M059J (cell line): ENCODE data around the gene SLC4A4. TPM values are rescaled to one million over a fixed set of nuclear protein-coding genes. Genes with fewer than 3 reads are reported as not detected.

Experiments
- DNase-seq: peaks from one replicate; pipeline ENCODE4 v3.0.0-alpha.2; 2012; ENCODE audit warnings: low read depth
- total RNA-seq: library from RNA; depleted of rRNA; stranded (reverse); fragments of >200 nt; shearing (Covaris generic); gene quantifications from 2 replicates; pipeline ENCODE4 v1.2.3, GENCODE V29; 2014; rRNA removed

SLC4A4 gene
- total RNA-seq, result 2.8 and 3.4 TPM in 2 replicates

DNA sequence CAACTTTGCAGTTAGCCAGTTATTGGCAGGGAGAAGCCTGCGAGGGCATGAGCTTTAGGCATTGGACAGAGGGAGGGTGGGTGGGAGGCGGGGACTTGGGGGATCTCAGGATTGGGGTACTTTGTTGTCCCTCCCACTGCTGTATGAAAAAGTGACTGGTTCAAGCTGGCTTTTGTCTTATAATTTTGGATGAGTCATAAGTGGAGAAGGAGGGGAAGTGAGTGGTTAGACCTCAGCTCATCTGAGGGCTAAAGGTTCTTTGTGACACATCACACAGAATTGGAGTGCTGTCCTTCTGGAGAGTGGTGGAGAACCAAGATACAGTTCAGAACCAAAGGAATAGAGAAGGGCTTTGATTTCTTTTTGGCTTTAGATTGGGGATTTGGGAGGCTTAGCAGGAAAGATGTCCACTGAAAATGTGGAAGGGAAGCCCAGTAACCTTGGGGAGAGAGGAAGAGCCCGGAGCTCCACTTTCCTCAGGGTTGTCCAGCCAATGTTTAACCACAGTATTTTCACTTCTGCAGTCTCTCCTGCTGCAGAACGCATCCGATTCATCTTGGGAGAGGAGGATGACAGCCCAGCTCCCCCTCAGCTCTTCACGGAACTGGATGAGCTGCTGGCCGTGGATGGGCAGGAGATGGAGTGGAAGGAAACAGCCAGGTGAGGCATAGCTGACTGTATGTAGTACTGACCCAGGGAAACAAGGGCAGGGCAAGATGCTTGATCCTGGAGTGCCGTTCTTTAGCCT lies at the start of gene SLC4A4:
Gene SLC4A4 (plus strand): TSS at position 175 of the 748 bp plus-strand sequence.
- DNase-seq, result peak; percentile 88

DNA sequence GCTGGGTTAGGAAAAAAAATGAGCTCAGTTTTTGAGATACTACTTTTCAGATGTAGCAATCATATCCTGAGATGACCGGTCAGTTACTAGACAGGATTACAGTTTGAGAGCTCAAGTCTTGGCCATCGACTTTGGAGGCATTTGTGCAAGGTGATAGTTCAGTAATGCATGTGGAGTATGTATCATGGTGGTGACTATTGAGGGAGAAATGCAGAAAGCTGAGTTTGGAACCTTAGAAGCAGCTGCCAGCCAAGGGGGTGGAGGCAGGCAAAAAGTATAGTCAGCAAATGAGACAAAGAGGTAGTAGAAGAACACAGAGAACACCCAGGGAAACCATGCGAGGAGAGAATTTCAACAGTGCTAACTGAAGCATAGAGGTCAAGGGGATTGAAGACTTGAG lies 48.7 kb upstream of the SLC4A4 start:
- peak; percentile 59 for DNase-seq

DNA sequence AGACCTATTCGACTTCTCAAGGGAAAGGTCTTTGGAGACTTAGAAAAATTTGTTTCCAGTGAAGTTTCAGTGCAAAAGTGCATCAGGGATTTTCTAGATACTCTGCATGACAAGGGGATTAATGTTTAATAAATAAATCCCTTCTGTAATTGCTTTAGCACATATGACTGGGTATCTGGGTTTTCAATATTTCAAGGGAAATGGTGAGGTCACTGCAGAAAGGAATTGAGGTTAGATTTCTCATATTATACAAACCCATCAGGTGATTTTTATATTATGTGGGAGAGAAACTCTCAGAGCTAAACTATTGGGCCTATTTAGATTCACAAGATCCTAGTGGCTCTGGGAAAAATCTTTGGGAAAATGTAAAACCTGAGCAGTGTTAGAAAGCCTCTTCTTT lies 48.3 kb upstream of the SLC4A4 start:
- no peak for DNase-seq

DNA sequence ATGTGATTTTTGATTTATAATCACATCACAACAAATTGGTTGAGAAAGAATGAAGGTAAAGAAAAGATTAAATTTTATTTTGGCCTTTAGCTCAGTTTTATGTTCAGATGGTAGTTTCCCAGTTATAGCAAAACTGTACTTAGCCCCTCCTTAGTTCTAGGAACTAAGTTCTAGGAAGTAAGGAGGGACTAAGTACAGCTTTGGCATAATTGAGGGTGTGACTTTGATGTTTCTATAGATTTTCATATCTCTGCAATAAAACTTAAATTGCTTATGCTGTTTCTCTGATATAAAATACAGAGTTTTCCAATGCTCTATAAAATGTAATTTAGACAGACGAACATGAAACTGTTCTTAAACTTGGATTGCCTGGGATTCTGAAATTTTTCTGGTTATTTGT lies 46.6 kb upstream of the SLC4A4 start:
- no peak for DNase-seq

DNA sequence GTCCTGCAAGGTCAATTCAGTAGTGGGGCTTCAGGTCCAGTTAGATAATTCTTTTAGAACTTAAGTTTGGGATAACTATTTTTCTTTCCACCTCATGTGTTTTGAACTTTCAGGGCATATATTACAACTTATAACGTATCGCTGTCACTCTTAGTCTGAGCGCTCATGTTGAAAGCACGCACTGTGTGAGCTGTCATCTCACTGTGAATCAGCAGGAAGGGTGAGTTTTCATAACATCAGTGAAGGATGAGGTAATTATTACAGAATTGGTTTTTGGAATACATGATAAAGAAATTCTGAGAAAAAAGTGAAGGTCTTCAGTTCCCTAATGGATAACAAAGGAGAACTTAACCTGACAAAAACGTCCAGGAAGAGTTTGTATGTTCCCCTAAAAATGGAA lies 45.1 kb upstream of the SLC4A4 start:
- DNase-seq, result peak; percentile 40

DNA sequence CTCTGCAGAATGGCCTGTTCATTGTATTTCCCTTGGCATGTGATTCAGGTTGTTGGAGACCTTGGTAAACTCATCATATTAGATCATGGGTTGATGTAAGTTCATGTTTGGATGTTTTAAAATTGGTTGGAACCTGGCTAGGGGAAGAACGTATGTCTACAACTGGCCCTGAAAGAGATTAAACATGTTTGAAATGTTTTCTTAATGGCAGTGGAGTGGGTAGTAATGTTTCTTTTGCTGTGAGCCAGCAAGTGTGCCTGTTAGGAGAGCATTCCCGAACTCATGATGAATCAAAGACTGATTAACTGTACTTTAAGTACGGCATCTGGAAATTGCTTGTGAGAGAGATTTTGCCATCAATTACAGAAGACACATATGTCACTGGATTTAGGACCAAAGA lies 44.5 kb upstream of the SLC4A4 start:
- DNase-seq, result no peak

DNA sequence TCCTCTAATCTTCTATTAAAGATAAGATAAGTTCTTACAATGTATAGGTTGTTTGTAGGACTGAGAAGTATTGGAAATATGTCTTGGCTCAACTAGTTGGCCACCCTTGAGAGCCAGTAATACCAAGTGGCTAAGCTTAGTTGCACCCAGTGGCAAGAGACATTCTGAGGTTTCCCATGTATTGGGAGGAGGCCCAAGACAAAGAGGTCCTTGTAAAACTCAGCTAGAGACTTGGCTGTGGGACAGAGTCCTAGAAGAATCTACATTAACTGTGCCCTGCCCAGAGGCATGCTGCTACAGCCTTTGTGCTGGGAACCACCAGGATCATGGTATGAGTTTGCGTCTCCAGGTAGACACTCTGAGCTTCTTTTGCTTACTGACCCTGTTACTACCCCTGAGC lies 41.9 kb upstream of the SLC4A4 start:
- DNase-seq, result no peak

DNA sequence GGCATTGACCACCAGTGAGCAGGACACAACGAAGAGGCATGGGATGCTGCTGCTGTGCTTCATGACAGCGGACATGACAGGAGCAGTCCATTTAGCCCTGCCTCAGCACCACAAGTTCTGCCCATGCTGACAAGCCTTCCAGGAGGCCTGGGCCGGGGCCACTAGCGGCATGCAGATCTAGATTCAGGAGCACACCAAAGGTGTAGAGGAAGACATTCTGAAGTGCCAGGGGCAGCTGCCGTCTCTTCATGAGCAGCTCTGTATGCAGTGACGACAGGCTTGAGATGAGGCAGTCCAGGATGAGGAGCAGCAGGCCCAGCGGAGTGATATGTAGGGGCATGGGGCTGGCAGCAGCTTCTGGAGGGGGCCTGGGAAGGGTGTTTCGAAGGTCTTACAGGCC lies 38.5 kb upstream of the SLC4A4 start:
- DNase-seq, result no peak

DNA sequence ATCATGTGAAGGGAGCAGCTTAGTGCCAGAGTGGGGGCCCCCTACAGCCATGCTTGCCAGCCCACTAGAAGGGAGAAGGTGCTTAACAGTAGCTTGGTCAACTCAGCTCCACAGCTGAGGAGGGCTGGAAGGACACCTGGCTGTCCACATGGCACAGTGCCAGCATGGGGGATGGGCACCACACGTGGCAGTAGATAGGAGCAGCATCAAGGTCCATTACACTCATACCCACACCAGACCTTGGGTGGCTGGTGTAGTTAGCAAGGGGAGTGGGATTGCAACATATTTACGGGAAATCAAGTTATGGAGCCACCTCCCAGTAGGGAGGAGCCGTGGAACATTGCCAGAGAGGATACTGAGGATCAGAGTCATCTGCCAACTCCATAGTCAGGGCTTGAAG lies 37.9 kb upstream of the SLC4A4 start:
- no peak for DNase-seq

DNA sequence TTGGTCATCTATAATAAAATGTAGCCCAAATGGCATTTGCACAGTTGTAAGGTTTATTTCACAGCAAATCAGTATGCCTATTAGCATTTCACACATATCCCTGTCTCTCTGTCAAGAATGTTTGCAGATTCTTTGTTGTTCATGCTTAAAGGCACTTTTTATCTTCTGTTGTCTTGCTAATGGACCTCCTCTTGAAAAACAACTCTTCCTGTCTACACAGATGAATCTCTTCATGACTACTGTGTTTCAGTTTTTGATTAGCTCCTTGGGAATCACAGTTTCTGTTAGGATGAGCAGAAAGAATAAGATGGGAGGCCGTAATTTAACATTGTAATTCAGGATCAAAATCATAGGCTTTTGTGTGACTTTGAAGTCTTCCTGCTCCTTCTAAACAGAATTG lies 35.5 kb upstream of the SLC4A4 start:
- DNase-seq, result no peak

DNA sequence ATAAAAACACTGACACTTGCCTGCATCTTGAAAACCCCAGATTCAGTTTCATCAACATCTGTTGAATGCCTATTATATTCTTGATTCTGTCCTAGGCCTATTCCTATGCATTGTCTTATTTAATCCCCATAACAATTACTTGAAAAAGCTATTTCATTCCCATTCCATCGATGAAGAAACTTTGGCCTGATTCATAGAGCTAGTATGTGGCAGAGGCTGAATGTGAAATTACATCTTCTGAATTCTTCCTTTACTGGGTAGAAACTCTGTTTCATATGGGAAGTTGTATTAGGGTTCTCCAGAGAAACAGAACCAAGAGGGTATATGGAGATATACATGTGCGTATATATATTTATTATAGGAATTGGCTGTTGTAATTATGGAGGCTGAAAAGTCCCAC lies 35.0 kb upstream of the SLC4A4 start:
- DNase-seq, result no peak

DNA sequence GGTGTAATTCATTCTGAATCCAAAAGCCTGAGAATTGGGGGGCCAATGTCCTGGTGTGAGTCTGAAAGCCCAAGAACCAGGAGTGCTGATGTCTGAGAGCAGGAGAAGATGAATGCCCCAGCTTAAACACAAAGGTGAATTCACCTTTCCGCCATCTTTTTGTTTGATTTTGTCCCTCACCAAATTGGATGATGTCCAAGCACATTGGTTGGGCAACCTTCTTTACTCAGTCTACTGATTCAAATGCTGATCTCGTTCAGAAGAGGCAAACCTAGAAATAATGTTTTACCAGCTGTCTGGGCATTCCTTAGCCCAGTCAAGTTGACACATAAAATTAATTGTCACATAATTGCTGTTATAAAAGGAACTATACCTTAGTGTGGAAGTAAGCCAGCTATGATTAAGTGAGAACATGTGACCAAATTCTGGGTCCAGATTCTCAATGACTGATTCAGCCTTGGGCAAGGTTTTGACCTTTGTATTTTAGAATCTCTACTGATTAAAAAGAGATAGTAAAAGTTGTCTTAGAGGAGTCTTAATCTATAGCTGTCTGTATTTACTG lies 34.5 kb upstream of the SLC4A4 start:
- DNase-seq, result peak; percentile 63

DNA sequence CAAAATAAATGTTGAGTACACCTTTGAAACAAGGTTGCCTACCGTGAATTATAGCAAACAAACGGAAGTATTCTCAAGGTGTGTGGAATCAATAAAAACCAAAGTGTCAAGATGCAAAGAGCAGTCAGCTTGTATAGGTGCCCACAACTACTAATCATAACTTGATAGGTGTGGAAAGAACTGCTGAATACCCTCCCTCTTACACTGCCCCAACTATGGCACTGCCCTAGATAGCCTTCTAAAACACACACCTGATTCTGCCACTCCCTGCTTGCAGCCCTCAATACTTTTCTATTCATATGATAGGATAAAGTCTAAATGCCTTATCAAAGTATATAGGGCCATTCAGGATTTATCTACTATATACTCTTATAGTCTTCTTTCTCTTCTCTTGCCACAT lies 31.1 kb upstream of the SLC4A4 start:
- DNase-seq, result no peak

DNA sequence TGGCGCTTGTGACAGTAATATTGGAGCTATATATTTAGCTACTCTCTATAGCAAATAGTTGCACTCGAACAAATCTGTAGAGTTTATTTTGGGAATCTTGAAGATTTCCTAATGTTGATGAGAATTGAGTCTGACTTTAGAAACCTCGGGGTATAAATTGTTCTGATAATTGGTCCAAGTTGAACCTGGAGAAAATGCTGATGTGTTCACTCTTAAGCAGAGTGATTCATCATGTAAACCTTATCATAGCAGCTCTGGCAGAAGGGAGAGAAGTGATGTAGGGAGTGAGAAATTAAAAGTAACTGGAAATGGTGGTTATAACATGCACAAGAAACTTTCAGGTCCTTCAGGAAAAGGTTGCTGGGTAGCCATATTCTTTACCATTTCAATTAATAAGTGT lies 16.4 kb upstream of the SLC4A4 start:
- DNase-seq, result peak; percentile 20

DNA sequence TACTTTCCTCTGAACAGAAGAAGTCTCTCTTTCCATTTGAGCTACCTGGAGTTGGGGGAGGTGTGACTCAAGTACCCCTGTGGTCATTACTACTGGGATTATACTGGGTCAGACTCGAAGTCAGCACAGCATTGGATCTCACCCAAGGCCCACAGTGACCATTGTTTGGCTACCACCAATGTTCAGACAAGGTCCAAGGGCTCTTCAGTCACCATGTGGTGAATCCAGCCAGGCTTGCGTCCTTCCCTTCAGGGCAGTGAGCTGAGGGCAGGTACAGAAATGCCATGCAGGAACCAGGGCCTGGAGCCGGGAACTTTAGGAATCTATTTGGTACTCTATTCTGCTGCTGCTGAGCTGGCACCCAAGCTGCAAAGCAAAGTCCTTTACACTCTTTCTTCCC lies 5.5 kb upstream of the SLC4A4 start:
- DNase-seq, result no peak

DNA sequence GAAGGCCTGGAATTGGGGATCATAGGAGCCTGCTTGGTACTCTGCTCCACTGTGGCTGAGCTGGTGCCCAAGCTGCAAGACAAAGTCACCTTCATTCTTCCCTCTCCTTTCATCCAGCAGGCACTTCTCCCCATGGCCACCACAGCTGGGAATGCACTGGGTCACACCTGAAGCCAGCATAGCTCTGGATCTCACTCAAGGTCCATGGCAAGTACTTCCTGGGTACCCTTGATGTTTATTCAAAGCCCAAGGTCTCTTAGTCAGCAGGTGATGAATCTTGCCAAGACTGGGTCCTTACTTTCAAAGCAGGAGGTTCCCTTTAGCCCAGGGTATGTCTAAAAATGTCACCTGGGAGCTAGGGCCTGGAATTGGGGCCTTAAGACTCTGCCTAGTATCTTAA lies 4.9 kb upstream of the SLC4A4 start:
- DNase-seq, result no peak

DNA sequence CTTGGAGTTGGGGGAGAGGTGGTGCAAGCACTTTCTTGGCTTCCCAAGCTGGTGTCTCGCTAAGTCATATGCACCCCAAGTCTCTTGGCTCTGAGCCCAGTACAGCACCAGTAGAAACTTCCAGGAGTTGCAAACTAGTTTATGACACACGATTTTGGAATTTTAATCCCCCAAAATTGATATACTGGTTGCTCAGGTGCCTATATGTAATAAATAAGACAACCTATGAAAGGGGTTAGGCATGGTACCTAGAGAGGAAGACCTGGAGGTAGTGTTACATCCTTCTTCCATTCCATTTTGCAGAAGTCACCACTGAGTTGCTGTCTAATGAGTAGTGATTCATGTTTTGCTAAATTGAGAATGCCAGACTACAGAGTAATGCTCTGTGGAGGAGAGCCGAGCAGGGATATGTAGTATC lies 4.3 kb upstream of the SLC4A4 start:
- peak; percentile 60 for DNase-seq

DNA sequence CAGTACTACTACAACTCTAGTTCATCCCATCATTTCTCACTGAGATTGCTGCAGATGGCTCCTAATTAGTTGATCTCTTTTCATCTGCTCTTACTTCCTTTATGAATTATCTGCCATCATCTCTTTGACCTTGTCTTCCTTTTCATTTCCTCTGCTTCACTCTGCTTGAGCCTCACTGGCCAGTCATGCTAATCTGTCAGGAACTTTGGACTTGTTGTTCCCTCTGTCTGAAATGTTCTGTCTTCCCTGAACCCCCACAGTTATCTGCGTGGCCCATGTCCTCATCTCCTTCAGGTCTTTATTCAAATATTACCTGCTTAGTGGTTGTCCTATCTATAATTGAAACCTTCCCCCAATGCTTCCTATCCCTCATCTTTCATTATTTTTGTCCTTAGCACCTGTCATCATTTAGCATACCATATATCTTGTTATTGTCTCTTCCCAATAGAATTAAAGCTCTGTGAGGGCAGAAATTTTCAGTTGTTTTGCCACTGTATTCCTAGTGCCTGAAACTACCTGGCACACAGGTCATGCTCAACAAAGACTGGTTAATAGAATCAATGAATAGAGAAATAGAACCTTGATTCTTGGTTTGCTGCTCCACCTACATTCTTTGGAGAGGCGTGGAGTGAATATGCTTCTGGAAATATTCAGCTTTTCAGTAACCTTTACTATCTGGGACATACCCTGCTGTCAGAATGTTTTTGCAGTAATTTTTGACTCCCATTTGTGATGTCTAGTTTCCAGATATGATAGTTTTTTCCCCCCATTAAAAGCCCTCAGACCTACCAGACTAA lies 5.0 kb downstream of the SLC4A4 start:
- no peak for DNase-seq

DNA sequence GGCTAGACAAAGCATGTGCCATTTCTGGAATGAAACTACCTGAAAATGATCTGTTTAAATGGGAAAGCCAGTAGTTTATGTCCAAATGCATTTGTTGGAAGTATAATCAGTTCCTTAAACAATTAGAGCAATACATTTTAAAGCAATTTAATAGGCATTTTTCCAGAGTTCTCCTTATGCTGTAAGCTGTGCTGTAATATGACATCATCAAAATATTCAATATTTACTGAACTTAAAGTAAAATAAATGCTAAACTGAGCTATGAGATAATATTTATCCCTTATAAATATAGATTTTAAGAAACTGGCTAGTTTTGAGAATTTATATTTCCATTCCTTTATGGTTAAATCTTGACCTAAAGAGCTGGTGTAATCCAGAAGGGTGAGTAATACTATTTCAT lies 7.9 kb downstream of the SLC4A4 start:
- no peak for DNase-seq

DNA sequence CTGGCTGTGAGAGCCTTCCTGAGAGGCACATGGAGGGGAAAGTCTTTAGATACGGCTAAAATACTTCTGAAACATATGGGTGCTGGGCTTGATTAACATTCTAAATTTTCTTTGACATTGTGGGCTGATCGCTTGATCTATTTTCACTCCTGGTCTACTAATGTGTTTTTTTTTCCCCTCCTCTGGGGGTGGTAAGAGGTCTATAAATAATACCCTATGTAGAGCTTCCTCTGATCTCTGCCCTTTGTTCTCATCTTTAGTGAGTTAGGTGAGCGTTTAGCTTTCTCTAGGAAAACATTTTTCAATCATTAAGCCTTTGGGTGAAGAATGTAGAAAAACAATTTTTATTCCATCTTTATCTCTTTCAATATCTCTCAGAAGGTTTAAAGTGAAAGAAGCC lies 9.8 kb downstream of the SLC4A4 start:
- DNase-seq, result no peak

DNA sequence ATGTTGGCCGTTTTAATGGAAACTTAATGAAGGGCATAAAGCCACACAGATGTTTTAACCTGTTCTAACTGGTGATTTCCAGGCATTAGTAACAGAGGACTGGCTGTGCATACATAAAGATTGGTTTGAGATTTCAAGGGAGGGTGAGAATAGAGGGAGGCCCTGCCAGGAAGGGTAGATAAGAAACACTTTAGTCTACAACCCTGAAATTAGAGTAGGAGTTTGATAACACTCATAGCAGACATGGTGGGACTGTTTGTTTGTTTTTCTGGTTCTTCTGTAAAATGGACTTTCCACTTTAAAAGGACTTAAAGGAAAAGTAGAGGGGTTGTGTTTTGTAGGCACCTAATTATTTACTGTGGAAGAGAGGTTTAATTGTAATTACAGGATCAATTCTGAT lies 16.2 kb downstream of the SLC4A4 start:
- DNase-seq, result no peak

DNA sequence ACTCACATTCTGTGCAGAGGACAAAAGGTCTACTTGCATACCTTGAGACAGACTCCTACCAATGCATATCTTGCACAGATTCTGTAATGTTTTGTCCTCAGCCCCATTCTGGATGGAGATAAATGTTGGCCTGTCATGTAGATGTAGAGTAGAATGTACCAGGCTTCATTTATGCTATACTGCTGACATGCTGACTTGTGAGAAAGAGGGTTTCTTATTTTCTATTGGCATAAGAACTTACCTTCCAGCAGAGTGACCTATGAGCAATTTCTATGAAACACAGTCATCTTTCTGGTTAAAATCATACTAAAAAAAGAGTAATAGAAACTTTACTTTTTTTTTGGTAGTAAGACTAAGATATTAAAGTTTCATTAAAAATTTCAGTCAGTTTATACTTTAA lies 17.2 kb downstream of the SLC4A4 start:
- no peak for DNase-seq
